Hindlimb muscle (tissue), 1 donor: Measurements from ENCODE around the gene IMPA2. TPM values are rescaled to one million over a fixed set of nuclear protein-coding genes. Genes with fewer than 3 reads are reported as not detected.
"Not testable (repeated sequence)": the region's sequence is repeated elsewhere in the genome, so short reads cannot be mapped to it uniquely, and the experiment has no call there.

Experiments
- DNase-seq: peaks from one replicate; pipeline ENCODE4 v3.0.0-alpha.2; 2013
- polyA plus RNA-seq: library from polyadenylated mRNA; unstranded; fragments of 120-200 nt; gene quantifications from one replicate; pipeline ENCODE4 v1.2.1, GENCODE V29; 2013; ENCODE audit not compliant: insufficient read length

IMPA2 gene
- polyA plus RNA-seq, 1 donor, result 25.3 TPM

GRCh38 chr18:11963991-11964484 is 17.3 kb upstream of the IMPA2 start:
- no peak for DNase-seq

- no peak for DNase-seq
Measured at GRCh38 chr18:11969904-11970835, 11.1 kb upstream of the IMPA2 start.

GRCh38 chr18:11970836-11971226 is 10.5 kb upstream of the IMPA2 start:
- not testable (repeated sequence) for DNase-seq

- no peak for DNase-seq
Measured at GRCh38 chr18:11972371-11973174, 8.7 kb upstream of the IMPA2 start.

- no peak for DNase-seq
Measured at GRCh38 chr18:11974741-11975325, 6.5 kb upstream of the IMPA2 start.

GRCh38 chr18:11975723-11976122 is 5.6 kb upstream of the IMPA2 start:
- DNase-seq, result no peak

GRCh38 chr18:11976315-11977152 is 4.8 kb upstream of the IMPA2 start:
- peak; percentile 59 for DNase-seq

GRCh38 chr18:11977153-11977466 is 4.2 kb upstream of the IMPA2 start:
- no peak for DNase-seq

- DNase-seq, result no peak
Measured at GRCh38 chr18:11978956-11979355, 2.4 kb upstream of the IMPA2 start.

GRCh38 chr18:11980163-11980493 is 1.2 kb upstream of the IMPA2 start:
- DNase-seq, result no peak

GRCh38 chr18:11980494-11981191 is 664 bp upstream of the IMPA2 start:
- DNase-seq, result peak; percentile 94

- DNase-seq, result peak; percentile 45
Measured at GRCh38 chr18:11981543-11982366, 448 bp downstream of the IMPA2 start.

GRCh38 chr18:11982981-11983380 is 1.7 kb downstream of the IMPA2 start:
- no peak for DNase-seq

- no peak for DNase-seq
Measured at GRCh38 chr18:11983592-11983991, 2.3 kb downstream of the IMPA2 start.

- no peak for DNase-seq
Measured at GRCh38 chr18:11984091-11984490, 2.8 kb downstream of the IMPA2 start.

GRCh38 chr18:11985586-11985985 is 4.3 kb downstream of the IMPA2 start:
- DNase-seq, result no peak

- DNase-seq, result no peak
Measured at GRCh38 chr18:11986061-11986460, 4.8 kb downstream of the IMPA2 start.

- no peak for DNase-seq
Measured at GRCh38 chr18:11987527-11987926, 6.2 kb downstream of the IMPA2 start.

- no peak for DNase-seq
Measured at GRCh38 chr18:11989174-11989573, 7.9 kb downstream of the IMPA2 start.

- DNase-seq, result no peak
Measured at GRCh38 chr18:11989966-11990380, 8.7 kb downstream of the IMPA2 start.

GRCh38 chr18:11990539-11990938 is 9.2 kb downstream of the IMPA2 start:
- DNase-seq, result no peak
